ENCODE results near the gene SHOC2.

Gene SHOC2

GRCh38 chr10:110947061-110947595 lies 27.7 kb downstream of the SHOC2 start:
- no peak for DNase-seq

DNA sequence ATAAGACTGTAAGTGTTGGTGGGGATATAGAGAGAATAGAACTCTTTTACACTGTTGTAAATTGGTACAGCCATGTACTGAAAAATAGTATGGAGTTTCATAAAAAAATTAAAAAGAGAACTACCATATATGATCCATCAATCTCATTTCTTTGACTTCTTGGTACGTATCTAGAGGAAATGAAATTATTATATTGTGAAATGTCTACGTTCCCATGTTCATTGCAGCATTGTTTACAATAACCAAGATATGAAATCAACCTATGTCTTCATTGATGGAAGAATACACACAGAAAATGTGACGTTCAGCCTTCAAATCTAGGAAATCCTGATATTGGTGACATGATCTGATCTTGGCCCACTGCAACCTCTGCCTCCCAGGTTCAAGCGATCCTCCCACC lies 32.0 kb downstream of the SHOC2 start:
- DNase-seq = no peak

DNA sequence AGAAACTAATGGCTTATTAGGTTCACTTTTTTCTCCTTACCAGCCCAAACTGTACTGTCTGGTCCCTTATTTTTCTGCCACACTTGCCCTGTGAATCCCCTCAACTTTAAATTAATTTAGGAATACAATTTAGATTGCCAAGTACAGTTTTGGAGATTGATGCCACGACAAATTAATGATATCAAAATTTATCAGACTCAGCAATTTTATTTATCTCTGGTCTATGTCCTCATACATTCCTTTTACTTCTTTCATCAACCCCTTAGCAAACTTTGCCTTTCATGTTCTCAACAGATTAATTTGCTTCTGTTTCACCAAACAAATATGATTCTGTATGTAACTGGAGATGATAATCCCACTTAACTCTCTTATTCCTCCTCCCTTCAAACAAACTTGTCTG lies 38.2 kb downstream of the SHOC2 start:
- DNase-seq = no peak

- no peak for DNase-seq
These were observed 40.3 kb downstream of the SHOC2 start for GRCh38 chr10:110959379-110960332.

DNA sequence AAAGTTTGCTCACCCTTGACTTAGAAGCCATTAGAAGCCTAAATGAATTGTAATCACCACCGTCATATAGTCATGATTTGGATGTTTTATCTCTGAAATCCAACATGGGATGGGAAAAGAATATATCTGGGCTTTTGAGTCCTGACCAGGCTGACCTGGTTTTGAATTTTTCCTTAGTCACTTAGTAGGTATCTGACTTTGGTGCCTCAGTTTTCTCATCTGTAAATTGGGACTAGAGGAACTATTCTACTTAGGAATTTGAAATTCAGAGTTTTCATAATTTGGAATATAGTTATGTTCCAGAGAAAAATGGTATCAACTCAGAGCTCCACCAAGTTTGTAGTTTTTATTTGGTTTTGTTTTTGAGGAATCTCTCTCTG lies 40.9 kb downstream of the SHOC2 start:
- DNase-seq = no peak

DNA sequence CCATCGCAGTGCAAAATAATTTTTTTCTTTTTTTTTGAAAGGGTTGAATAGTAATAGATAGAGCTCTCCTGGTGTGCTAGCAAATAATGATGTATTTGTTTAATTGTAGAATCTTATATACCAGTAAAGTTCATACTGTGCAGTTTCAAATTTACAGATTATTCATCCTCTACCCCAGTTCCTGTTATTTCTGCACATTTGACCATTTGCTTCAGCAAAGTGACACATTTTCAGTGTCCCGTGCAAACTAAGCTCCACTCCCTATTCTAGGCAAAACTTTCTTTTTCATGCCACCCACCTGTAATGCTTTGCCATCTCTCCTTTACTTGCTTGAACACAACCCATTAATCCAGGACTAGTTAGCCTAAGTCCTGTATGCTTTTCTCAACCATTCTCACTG lies 43.0 kb downstream of the SHOC2 start:
- DNase-seq = no peak

DNA sequence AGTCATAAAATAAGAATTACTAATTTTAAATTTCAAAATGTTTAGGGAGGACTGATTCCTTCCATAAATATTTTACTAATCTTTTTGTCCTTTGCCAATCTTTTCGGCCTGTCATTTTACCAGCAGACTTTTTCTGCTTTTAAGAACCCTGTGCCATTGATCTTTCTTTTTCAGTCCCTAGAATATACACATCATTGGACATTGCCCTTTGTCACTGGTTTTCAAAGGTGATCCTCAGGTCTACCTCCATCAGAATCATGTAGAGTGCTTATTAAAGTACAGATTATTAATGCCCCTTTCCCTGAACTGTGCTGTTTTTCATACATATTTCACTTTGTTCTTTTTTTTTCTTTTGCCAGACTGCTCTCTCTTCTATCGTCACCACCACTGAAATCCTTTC lies 43.8 kb downstream of the SHOC2 start:
- no peak for DNase-seq

DNA sequence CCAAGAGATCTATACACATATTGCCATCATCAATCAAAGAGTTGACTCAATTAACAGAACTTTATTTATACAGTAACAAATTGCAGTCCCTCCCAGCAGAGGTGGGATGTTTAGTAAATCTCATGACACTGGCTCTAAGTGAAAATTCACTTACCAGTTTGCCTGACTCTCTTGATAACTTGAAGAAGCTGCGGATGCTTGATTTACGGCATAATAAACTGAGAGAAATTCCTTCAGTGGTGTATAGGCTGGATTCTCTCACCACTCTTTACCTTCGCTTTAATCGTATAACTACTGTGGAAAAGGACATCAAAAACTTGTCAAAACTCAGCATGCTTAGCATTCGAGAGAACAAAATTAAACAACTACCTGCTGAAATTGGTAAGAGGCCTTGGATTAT lies 45.3 kb downstream of the SHOC2 start:
- no peak for DNase-seq

DNA sequence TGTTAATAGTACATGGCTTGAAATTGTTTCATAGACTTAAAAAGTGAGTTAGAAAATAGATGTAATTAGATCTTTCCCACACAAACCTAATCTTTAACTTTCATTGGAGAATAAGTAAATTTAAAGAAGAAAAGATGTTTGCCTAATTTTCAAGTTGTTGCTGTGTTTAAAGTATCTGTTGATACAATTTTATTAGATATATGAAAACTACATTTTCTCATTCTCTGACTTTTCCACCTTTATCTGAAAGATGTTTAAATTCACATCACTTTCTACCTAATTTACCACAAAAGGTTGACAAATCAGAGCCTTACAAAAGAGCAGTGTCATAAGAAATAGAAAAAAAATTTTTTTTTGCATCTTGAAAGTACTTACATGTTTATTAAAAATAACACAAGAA lies 45.8 kb downstream of the SHOC2 start:
- DNase-seq = no peak

GRCh38 chr10:110966146-110966545 lies 46.7 kb downstream of the SHOC2 start:
- DNase-seq = no peak

- DNase-seq = no peak
These were observed 47.7 kb downstream of the SHOC2 start for GRCh38 chr10:110967009-110967630.

DNA sequence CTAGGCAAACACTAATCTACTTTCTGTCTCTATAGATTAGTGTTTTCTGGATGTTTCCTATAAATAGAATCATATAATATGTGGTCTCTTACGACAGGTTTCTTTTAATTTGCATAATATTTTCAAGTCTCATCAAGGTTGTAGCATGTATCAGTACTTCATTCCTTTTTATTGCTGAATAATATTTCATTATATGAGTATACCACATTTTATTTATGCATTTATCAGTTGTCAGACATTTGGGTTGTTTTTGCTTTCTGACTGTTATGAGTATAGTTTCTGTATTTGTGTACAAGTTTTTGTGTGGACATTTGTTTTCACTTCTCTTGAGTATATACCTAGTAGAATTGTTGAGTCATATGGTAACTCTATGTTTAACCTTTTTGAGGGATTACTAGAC lies 48.2 kb downstream of the SHOC2 start:
- no peak for DNase-seq

GRCh38 chr10:110969183-110969582 lies 49.8 kb downstream of the SHOC2 start:
- no peak for DNase-seq

DNA sequence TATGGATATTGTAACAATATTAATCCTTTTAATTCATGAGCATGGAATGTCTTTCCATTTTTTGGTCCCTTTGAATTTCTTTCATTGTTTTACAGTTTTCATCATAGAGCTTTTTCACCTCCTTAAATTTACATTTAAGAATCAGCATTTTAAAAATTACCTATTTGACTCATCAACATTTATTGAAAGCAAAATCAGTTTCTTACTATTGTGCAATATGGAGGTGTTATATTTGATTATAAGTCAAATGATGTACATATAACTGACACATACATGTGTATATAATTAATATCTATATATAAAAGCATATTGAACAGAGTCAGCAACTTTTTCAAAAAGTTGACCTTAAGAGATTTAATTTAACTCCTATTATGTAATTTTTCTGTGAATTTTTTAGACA lies 52.2 kb downstream of the SHOC2 start:
- no peak for DNase-seq

DNA sequence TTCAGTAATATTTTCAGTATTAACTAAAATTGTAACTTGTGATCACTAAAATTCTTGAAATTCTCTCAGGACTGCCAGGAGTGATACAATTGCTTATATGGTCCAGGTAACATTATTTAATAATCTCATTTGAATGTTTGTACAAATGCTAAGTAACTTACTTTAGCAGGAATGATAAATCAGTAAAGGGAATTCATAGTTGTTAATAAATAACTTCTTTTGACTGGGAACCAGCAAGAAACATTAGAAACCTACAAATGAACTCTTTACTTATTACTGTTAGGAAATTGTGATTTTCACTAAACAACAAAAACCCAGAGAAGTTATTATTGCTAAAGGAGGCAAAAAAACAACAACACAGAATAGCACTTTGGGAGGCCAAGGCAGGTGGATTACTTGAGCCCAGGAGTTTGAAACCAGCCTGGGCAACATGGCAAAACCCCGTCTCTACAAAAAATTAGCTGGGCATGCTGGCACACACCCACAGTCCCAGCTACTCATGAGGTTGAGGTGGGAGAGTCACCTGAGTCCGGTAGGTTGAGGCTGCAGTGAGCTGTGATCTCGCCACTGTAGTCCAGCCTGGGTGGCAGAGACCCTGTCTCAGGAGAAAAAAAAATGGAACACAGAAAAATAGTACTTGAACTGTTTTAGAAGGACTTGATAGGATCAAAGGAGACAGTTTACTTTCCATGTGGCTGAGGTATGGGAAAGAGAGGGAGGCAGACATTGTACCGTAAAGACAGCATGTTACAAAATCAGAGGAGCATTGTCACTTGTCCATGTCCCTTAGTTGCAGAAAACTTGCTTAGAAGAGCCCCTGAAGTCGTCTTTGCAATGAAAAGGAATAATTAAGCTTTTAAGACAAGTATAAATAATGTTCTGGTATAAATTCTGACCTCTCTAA lies 53.1 kb downstream of the SHOC2 start:
- no peak for DNase-seq

GRCh38 chr10:110973400-110973799 lies 54.0 kb downstream of the SHOC2 start:
- peak; percentile 28 for DNase-seq

GRCh38 chr10:110976577-110976976 lies 57.2 kb downstream of the SHOC2 start:
- no peak for DNase-seq

GRCh38 chr10:110977662-110978061 lies 58.3 kb downstream of the SHOC2 start:
- DNase-seq = no peak

DNA sequence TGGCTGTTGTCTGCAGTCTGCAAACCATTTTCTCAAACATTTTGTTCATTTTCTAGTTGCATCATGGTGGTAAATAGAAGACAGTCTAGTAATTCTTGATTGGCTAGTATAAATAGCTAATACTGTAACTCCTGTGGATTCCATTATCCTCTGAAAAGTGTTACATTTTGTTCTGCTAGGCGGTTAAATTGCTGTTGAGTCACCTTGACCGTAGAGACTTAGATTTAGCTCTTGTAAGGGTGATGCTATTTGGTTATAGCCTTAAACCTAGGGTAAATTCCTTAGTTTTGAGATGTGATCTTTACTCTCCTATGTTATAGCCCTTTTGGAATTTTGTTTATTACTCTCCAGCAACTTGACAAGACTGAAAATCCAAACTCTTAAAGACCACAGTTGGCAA lies 58.8 kb downstream of the SHOC2 start:
- DNase-seq = no peak

DNA sequence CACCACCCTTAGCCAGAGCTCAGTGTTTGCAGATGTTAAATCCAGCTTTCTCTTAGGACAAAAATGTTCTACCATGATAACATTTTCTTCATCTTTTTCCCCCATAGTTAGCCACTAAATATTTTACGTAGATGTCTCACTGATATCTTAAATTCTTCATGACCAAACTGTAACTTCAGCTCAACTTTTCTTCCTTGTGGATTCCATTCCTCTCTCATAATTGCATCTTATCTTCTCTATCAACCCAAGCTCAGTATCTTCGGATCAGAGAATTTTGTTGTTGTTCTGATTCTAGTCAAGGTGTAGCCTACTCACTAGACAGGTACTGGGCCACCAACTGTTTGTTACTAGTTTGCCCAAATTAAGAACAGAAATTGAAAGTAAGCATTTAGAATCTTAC lies 60.2 kb downstream of the SHOC2 start:
- no peak for DNase-seq

GRCh38 chr10:110980807-110981206 lies 61.4 kb downstream of the SHOC2 start:
- DNase-seq = no peak

DNA sequence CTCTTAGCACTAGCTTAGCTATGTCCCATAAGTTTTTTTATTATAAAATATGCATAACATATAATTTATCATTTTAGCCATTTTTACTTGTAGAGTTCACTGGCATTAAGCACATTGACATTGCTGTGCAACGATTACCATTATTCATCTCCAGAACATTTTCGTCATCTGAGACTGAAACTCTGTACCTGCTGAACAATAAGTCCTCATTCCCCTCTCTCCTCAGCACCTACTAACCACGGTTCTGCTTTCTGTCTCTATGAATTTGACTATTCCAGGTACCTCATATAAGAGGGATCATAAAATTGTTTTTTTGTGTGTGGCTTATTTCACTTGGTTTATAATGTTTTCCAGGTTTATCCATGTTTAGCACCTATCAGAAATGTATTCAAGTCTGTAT lies 64.1 kb downstream of the SHOC2 start:
- DNase-seq = no peak
